ENCODE measurements around the gene ATP23.

The ATP23 gene

DNA sequence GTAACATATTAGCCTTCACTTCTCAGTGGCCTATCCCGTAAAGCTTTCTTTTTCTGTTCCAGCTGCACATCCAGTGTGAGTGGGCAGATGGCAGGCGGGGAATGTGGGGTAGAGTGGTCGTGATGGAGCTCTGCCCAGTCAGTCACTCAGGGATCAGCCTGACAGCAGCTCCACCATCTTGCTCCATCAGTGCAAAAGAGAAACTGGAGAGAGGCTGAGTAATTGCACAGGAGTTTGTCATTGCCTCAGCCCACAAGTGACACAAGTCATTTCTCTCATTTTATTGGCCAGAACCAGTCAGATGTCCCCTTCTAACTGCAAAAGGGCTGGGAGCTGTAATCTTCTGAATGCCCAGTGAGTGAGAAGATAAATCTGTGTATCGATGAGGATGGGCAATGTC, 66.5 kb downstream of the ATP23 start:
- no peak overlapping the region for H2AFZ ChIP-seq (ENCODE audit: low read length, unreplicated experiment)
- H3K36me3 ChIP-seq (ENCODE audit: insufficient read depth, low read length) = no peaks in the 10 kb centered on the region
- H3K27me3 ChIP-seq (ENCODE audit: insufficient read depth, low read length) = no peaks in the 10 kb centered on the region
- H3K4me1 ChIP-seq (ENCODE audit: control insufficient read depth, insufficient read depth, low read length, unreplicated experiment) = no peaks in the 10 kb centered on the region
- no peaks in the 10 kb centered on the region for H3K79me2 ChIP-seq (ENCODE audit: control insufficient read depth, insufficient read depth, low read length, unreplicated experiment)
- H3K4me3 ChIP-seq (ENCODE audit: low read depth, low read length) = no peak overlapping the region
- H3K27ac ChIP-seq (ENCODE audit: low read depth, low read length) = no peak overlapping the region

DNA sequence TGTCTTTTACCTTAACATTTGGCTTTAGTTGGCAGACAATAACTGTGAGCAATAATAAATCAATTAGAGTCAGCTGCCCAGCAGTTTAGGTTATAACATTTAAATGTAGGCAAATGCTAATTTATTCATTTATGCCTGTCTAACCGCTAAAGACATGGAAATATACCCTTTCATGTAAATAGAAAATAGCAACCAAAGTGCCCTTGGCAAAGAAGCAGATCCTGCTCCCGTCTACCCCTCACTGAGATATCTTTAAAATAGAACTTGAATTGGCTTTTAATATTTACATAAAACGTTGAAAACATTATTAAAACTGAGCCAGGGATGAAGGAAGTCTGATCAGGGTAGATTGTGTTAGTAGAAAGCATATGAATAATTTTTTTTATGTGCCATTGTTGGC, 67.3 kb downstream of the ATP23 start:
- no peaks in the 10 kb centered on the region for H3K79me2 ChIP-seq (ENCODE audit: control insufficient read depth, insufficient read depth, low read length, unreplicated experiment)
- H3K27ac ChIP-seq (ENCODE audit: low read depth, low read length) = no peak overlapping the region
- no peak overlapping the region for H2AFZ ChIP-seq (ENCODE audit: low read length, unreplicated experiment)
- no peaks in the 10 kb centered on the region for H3K36me3 ChIP-seq (ENCODE audit: insufficient read depth, low read length)
- no peaks in the 10 kb centered on the region for H3K27me3 ChIP-seq (ENCODE audit: insufficient read depth, low read length)
- H3K4me1 ChIP-seq (ENCODE audit: control insufficient read depth, insufficient read depth, low read length, unreplicated experiment) = no peaks in the 10 kb centered on the region
- H3K4me3 ChIP-seq (ENCODE audit: low read depth, low read length) = no peak overlapping the region
